ENCODE measurements around the gene PEX10. TPM values are rescaled to one million over a fixed set of nuclear protein-coding genes. Genes with fewer than 3 reads are reported as not detected.

PEX10 gene
- total RNA-seq, 1 experiment from 2014 or later, result 21.9 TPM

DNA sequence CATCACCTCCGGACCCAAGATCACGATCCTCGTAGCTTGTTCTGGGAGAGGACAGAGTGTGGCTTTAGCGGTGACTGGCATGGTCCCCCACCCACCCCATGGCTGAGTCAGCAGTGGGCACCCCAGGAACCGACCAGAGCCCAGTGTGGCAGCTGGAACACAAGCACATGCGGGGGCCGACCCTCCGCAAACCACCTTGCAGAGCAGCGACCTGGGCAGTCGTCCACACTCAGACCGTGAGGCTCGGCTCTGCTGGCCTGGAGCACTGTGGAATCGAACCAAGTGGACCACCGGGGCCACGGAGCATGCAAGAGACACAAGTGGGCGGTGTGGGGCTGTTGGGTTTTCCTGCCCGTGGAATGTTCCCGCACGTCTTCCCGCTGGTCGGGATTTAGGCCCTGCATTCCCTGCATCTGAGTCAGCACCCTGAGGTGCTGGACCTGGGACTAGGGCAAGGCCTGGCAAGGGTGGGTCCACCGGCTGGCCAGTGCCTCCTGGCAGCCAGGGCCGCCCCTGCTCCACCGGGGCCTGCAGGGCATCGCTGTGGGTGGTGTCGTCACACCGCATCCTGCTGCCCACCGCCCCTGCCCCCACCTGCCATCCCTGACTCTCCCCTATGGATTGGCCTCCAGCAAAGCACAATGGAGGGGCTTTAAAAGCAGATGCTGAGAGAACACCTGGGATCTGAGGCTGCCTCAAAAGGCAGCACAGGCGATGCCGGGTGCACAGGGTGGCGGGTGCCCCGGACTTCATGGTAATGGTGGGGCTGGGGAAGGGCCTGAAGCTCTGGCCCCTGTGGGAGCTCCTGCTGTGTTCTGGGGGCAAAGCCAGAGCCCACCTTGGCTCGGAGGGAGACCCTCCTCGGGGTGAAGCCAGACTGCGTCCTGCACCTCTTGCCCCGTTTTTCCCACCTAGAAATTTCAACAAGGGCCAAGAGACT lies 39.5 kb downstream of the PEX10 start:
- H3K27me3 Mint-ChIP-seq (ENCODE audit: insufficient read depth, unreplicated experiment), result no peaks in the 10 kb centered on the region
- no peaks in the 10 kb centered on the region for H3K27me3 ChIP-seq (replicated peaks; ENCODE audit: control insufficient read depth, insufficient read depth, low read length)
- no peaks in the 10 kb centered on the region for H3K36me3 Mint-ChIP-seq (ENCODE audit: insufficient read depth, unreplicated experiment)
- H3K9me3 Mint-ChIP-seq (ENCODE audit: unreplicated experiment), result no peaks in the 10 kb centered on the region
- H3K4me3 Mint-ChIP-seq (ENCODE audit: unreplicated experiment), result no peak overlapping the region
- no peaks in the 10 kb centered on the region for H3K9me3 ChIP-seq
- intact Hi-C loops (cut with micrococcal nuclease; ENCODE audit: unreplicated experiment), result no loop called here
- H3K4me3 ChIP-seq (ENCODE audit: low read depth, low read length), result no peak overlapping the region
- H3K4me1 Mint-ChIP-seq (ENCODE audit: low read depth, unreplicated experiment), result no peaks in the 10 kb centered on the region
- no peaks in the 10 kb centered on the region for H3K4me1 ChIP-seq
- POLR2A ChIA-PET, result no interaction called here
- no peak for TF ChIP-seq CTCF (IDR thresholded peaks at IDR 0.05; ENCODE audit: insufficient read depth in 1 of 2, low read depth in 1 of 2, low read length in 1 of 2, severe bottlenecking in 1 of 2, unreplicated experiment in 1 of 2)
- DNase-seq, result no peak
- H3K27ac Mint-ChIP-seq (ENCODE audit: unreplicated experiment), result no peak overlapping the region
- no TSS peak for BruUV-seq (replicated peaks)
- CTCF ChIA-PET, result no interaction called here
- H3K36me3 ChIP-seq (ENCODE audit: control insufficient read depth, insufficient read depth, low read length), result no peaks in the 10 kb centered on the region

DNA sequence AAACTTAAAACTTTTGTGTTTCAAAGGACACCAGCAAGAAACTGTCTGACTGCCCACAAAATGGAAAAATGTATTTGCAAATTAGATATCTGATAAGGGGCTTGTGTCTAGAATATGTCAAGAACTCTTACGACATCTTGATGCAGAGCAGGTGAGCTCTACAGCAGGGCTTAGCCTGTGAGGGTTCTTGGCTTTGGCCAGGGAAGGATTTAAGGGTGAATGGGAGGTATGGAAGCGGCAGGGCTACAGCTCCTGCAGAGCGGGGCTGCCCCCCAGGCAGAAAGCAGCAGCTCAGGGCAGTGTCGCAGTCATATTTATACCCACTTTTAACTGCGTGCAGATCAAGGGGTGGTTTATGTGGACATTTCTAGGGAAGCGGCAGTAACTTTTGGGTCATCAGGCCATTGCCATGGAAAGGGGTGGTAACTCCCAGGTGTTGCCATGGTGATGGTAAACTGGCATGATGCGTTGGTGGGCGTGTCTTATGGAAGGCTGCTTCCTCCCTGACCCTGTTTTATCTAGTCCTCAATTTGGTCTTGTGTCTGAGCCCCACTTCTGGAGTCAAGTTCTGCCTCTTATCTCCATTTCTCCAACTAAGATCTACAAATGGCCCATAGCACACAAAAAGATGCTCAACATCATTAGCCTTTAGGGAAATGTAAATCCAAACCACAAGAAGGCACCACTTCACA lies 44.2 kb downstream of the PEX10 start:
- Mint-ChIP-seq H3K4me3 (ENCODE audit: unreplicated experiment) (no peak overlapping the region), H3K36me3 (ENCODE audit: insufficient read depth, unreplicated experiment) (no peaks in the 10 kb centered on the region), H3K9me3 (ENCODE audit: unreplicated experiment) (peaks cover 9% of the 10 kb centered on the region), H3K27me3 (ENCODE audit: insufficient read depth, unreplicated experiment) (no peaks in the 10 kb centered on the region), H3K27ac (ENCODE audit: unreplicated experiment) (no peak overlapping the region), H3K4me1 (ENCODE audit: low read depth, unreplicated experiment) (no peaks in the 10 kb centered on the region)
- no TSS peak for BruUV-seq (replicated peaks)
- no peaks in the 10 kb centered on the region for H3K9me3 ChIP-seq
- DNase-seq, result no peak
- no peaks in the 10 kb centered on the region for H3K36me3 ChIP-seq (ENCODE audit: control insufficient read depth, insufficient read depth, low read length)
- no peaks in the 10 kb centered on the region for H3K4me1 ChIP-seq
- intact Hi-C loops (cut with micrococcal nuclease; ENCODE audit: unreplicated experiment), result no loop called here
- H3K4me3 ChIP-seq (ENCODE audit: low read depth, low read length), result no peak overlapping the region
- no peak for TF ChIP-seq CTCF (IDR thresholded peaks at IDR 0.05; ENCODE audit: insufficient read depth in 1 of 2, low read depth in 1 of 2, low read length in 1 of 2, severe bottlenecking in 1 of 2, unreplicated experiment in 1 of 2)
- no peaks in the 10 kb centered on the region for H3K27me3 ChIP-seq (replicated peaks; ENCODE audit: control insufficient read depth, insufficient read depth, low read length)
- CTCF ChIA-PET, result no interaction called here
- POLR2A ChIA-PET, result no interaction called here

- TF ChIP-seq CTCF (IDR thresholded peaks at IDR 0.05; ENCODE audit: insufficient read depth in 1 of 2, low read depth in 1 of 2, low read length in 1 of 2, severe bottlenecking in 1 of 2, unreplicated experiment in 1 of 2), result no peak
- CTCF ChIA-PET, result no interaction called here
- Histone ChIP-seq H3K4me3 (ENCODE audit: low read depth, low read length) (no peak overlapping the region), H3K4me1 (no peaks in the 10 kb centered on the region), H3K36me3 (ENCODE audit: control insufficient read depth, insufficient read depth, low read length) (no peaks in the 10 kb centered on the region), H3K27me3 (replicated peaks; ENCODE audit: control insufficient read depth, insufficient read depth, low read length) (no peaks in the 10 kb centered on the region), H3K9me3 (no peaks in the 10 kb centered on the region)
- H3K27me3 Mint-ChIP-seq (ENCODE audit: insufficient read depth, unreplicated experiment), result no peaks in the 10 kb centered on the region
- DNase-seq, result no peak
- no TSS peak for BruUV-seq (replicated peaks)
- intact Hi-C loops (cut with micrococcal nuclease; ENCODE audit: unreplicated experiment), result no loop called here
- H3K36me3 Mint-ChIP-seq (ENCODE audit: insufficient read depth, unreplicated experiment), result no peaks in the 10 kb centered on the region
- POLR2A ChIA-PET, result no interaction called here
- peaks cover 20% of the 10 kb centered on the region for H3K9me3 Mint-ChIP-seq (ENCODE audit: unreplicated experiment)
- no peak overlapping the region for H3K27ac Mint-ChIP-seq (ENCODE audit: unreplicated experiment)
- no peaks in the 10 kb centered on the region for H3K4me1 Mint-ChIP-seq (ENCODE audit: low read depth, unreplicated experiment)
- H3K4me3 Mint-ChIP-seq (ENCODE audit: unreplicated experiment), result no peak overlapping the region
These were observed 48.4 kb downstream of the PEX10 start for GRCh38 chr1:2363847-2364513.
